Epithelial cell of proximal tubule (primary cell): ENCODE measurements around the gene SNAI3. TPM values are rescaled to one million over a fixed set of nuclear protein-coding genes. Genes with fewer than 3 reads are reported as not detected.

Experiments used
- DNase-seq: peaks from one replicate; pipeline ENCODE4 v3.0.0-alpha.2; 2011; ENCODE audit warnings: low read depth
- H3K4me3 ChIP-seq: 2 replicates; pipeline ENCODE4 v1.5.1; 2011; ENCODE audit warnings: low read depth, mild to moderate bottlenecking, low read length
- CTCF ChIP-seq: conservative IDR thresholded peaks from 2 replicates; pipeline ENCODE4 v1.5.1; 2012; ENCODE audit warnings: low read depth, mild to moderate bottlenecking, low read length
- total RNA-seq: library from RNA; depleted of rRNA; stranded (reverse); fragments of >200 nt; gene quantifications from 2 replicates; pipeline ENCODE4 v1.2.3, GENCODE V29; 2015

Gene SNAI3
- total RNA-seq, 1 donor from 2014 or later = 0.23 TPM

GRCh38 chr16:88684569-88685155 is 1.6 kb downstream of the SNAI3 start:
- H3K4me3 ChIP-seq = no peak overlapping the region
- DNase-seq = no peak
- TF ChIP-seq CTCF = no peak

GRCh38 chr16:88681709-88682451 is 4.4 kb downstream of the SNAI3 start:
- DNase-seq = no peak
- TF ChIP-seq CTCF = no peak
- H3K4me3 ChIP-seq = no peak overlapping the region

GRCh38 chr16:88681084-88681680 is 5.1 kb downstream of the SNAI3 start:
- H3K4me3 ChIP-seq = no peak overlapping the region
- no peak for DNase-seq
- TF ChIP-seq CTCF = peak; percentile 49

- no peak for TF ChIP-seq CTCF
- no peak overlapping the region for H3K4me3 ChIP-seq
- DNase-seq = no peak
These were observed 5.7 kb downstream of the SNAI3 start for GRCh38 chr16:88680554-88681083.

GRCh38 chr16:88678224-88678979 is 7.9 kb downstream of the SNAI3 start:
- no peak overlapping the region for H3K4me3 ChIP-seq
- no peak for TF ChIP-seq CTCF
- DNase-seq = no peak

- H3K4me3 ChIP-seq = no peak overlapping the region
- DNase-seq = no peak
- no peak for TF ChIP-seq CTCF
These were observed 8.6 kb downstream of the SNAI3 start for GRCh38 chr16:88677721-88678120.
